Upper lobe of left lung (tissue), 6 donors: ENCODE measurements around the gene NKD2. TPM values are rescaled to one million over a fixed set of nuclear protein-coding genes. Genes with fewer than 3 reads are reported as not detected.

Experiments used
- ATAC-seq, 2 donors: fragments of 200-7000 bp; cut with Tn5 transposase; one replicate each; pipeline ENCODE4 v1.9.1; 2022; ENCODE audit warnings: mild to moderate bottlenecking in 2 of 2, moderate library complexity in 2 of 2; ENCODE audit not compliant: low FRiP score in 2 of 2
- DNase-seq, 2 donors: peaks; one replicate each; pipeline ENCODE4 v3.0.0-alpha.2; 2019 to 2020
- H3K27ac ChIP-seq, 4 donors: fragments of 200-600 bp; sonication (generic); one replicate each; pipeline ENCODE4 v1.5.1; 2016 to 2019
- H3K27me3 ChIP-seq, 4 donors: fragments of 200-600 bp; sonication (generic); one replicate each; pipeline ENCODE4 v1.5.1; 2017 to 2019
- H3K36me3 ChIP-seq, 4 donors: fragments of 200-600 bp; sonication (generic); one replicate each; pipeline ENCODE4 v1.5.1; 2016 to 2019
- H3K4me1 ChIP-seq, 4 donors: fragments of 200-600 bp; sonication (generic); one replicate each; pipeline ENCODE4 v1.5.1; 2018 to 2019
- H3K4me3 ChIP-seq, 4 donors: fragments of 200-600 bp; sonication (generic); one replicate each; pipeline ENCODE4 v1.5.1; 2017 to 2019; ENCODE audit warnings: mild to moderate bottlenecking in 2 of 4, moderate library complexity in 1 of 4
- H3K9me3 ChIP-seq, 4 donors: fragments of 200-600 bp; sonication (generic); one replicate each; pipeline ENCODE4 v1.5.1; 2018 to 2019
- EP300 ChIP-seq, 4 donors: sonication (generic); formaldehyde crosslinking; IDR thresholded peaks; one replicate each; pipeline ENCODE4 v1.5.1; 2017; ENCODE audit warnings: antibody characterized with exemption in 4 of 4, control low read depth in 2 of 4
- POLR2A ChIP-seq, 4 donors: fragments of 450-650 bp; IDR thresholded peaks; one replicate each; pipeline ENCODE4 v1.5.1; 2016 to 2017; ENCODE audit warnings: antibody characterized with exemption in 4 of 4, mild to moderate bottlenecking in 2 of 4
- POLR2AphosphoS5 ChIP-seq, 2 donors: sonication (generic); formaldehyde crosslinking; IDR thresholded peaks; one replicate each; pipeline ENCODE4 v1.5.1; 2017; ENCODE audit warnings: antibody characterized with exemption in 2 of 2
- WGBS, 2 donors: methylation state at CpG; one replicate each; pipeline ENCODE4 v1.1.5; 2017 to 2018; 5-methylcytosine and 5-hydroxymethylcytosine counted together
- total RNA-seq, 6 donors: library from RNA; depleted of rRNA in 4 of 6; stranded (reverse); fragments of >200 nt in 4 of 6; gene quantifications; one replicate each; pipeline versions ENCODE4 v1.1.0 to v1.2.1, GENCODE V29; 2016 to 2021
- TF ChIP-seq, protein P1 (sequence below), 6 experiments: fragments of 450-650 bp in 4 of 6; fragments of 200-600 bp in 2 of 6; sonication (generic) in 2 of 6; IDR thresholded peaks; one replicate each; pipeline ENCODE4 v1.5.1; 2016 to 2019; ENCODE audit warnings: antibody characterized with exemption in 6 of 6
- donor health status: DM: no; HTN: no; CAD: no; lungs with moderate emphysema.
- donor health status: DM: no; HTN: yes; CAD: no; lungs with severe emphysema.

Gene NKD2
- total RNA-seq, 6 donors from 2014 or later = 8.9 to 126 (median 50.6) TPM

- Histone ChIP-seq H3K27ac (no peak overlapping the region), H3K36me3 (peaks cover 0 to 3% (median 0%) of the 10 kb centered on the region in 4 donors), H3K9me3 (no peaks in the 10 kb centered on the region), H3K4me3 (no peak overlapping the region), H3K27me3 (no peaks in the 10 kb centered on the region), H3K4me1 (no peaks in the 10 kb centered on the region)
- ATAC-seq (no peak), DNase-seq (no peak)
- TF ChIP-seq POLR2A (IDR thresholded peaks at IDR 0.05) (no peak), EP300 (IDR thresholded peaks at IDR 0.05) (no peak), POLR2AphosphoS5 (IDR thresholded peaks at IDR 0.05) (no peak)
- TF ChIP-seq, protein P1, sequence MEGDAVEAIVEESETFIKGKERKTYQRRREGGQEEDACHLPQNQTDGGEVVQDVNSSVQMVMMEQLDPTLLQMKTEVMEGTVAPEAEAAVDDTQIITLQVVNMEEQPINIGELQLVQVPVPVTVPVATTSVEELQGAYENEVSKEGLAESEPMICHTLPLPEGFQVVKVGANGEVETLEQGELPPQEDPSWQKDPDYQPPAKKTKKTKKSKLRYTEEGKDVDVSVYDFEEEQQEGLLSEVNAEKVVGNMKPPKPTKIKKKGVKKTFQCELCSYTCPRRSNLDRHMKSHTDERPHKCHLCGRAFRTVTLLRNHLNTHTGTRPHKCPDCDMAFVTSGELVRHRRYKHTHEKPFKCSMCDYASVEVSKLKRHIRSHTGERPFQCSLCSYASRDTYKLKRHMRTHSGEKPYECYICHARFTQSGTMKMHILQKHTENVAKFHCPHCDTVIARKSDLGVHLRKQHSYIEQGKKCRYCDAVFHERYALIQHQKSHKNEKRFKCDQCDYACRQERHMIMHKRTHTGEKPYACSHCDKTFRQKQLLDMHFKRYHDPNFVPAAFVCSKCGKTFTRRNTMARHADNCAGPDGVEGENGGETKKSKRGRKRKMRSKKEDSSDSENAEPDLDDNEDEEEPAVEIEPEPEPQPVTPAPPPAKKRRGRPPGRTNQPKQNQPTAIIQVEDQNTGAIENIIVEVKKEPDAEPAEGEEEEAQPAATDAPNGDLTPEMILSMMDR (IDR thresholded peaks at IDR 0.05) = no peak
- WGBS, 2 donors = 88 to 91% methylated on average over 13 to 18 of the region's 18 CpGs
Observed at GRCh38 chr5:1039706-1040260, 31.2 kb downstream of the NKD2 start.

GRCh38 chr5:1040571-1040970 is 32.0 kb downstream of the NKD2 start:
- TF ChIP-seq POLR2A (IDR thresholded peaks at IDR 0.05) (no peak), POLR2AphosphoS5 (IDR thresholded peaks at IDR 0.05) (no peak), EP300 (IDR thresholded peaks at IDR 0.05) (no peak)
- TF ChIP-seq, protein P1 (IDR thresholded peaks at IDR 0.05) = no peak
- H3K4me1 ChIP-seq = no peaks in the 10 kb centered on the region
- H3K27me3 ChIP-seq = no peaks in the 10 kb centered on the region
- H3K9me3 ChIP-seq = no peaks in the 10 kb centered on the region
- ATAC-seq (no peak), DNase-seq (peak in 1 of 2 donors; percentile 25)
- peaks cover 0 to 3% (median 0%) of the 10 kb centered on the region in 4 donors for H3K36me3 ChIP-seq
- H3K4me3 ChIP-seq = no peak overlapping the region
- no peak overlapping the region for H3K27ac ChIP-seq
- WGBS, 2 donors = 87 to 93% methylated on average over 6 to 10 of the region's 10 CpGs

GRCh38 chr5:1041225-1042143 is 32.9 kb downstream of the NKD2 start:
- no peaks in the 10 kb centered on the region for H3K9me3 ChIP-seq
- no peaks in the 10 kb centered on the region for H3K4me1 ChIP-seq
- no peaks in the 10 kb centered on the region for H3K27me3 ChIP-seq
- TF ChIP-seq, protein P1 (IDR thresholded peaks at IDR 0.05) = no peak
- no peak for TF ChIP-seq POLR2A (IDR thresholded peaks at IDR 0.05)
- TF ChIP-seq EP300 (IDR thresholded peaks at IDR 0.05) = no peak
- TF ChIP-seq POLR2AphosphoS5 (IDR thresholded peaks at IDR 0.05) = no peak
- no peak overlapping the region for H3K27ac ChIP-seq
- no peak for ATAC-seq
- H3K4me3 ChIP-seq = no peak overlapping the region
- no peak for DNase-seq
- WGBS, 2 donors = 78 to 81% methylated on average over 15 of the region's 15 CpGs
- peaks cover 0 to 3% (median 0%) of the 10 kb centered on the region in 4 donors for H3K36me3 ChIP-seq

DNA sequence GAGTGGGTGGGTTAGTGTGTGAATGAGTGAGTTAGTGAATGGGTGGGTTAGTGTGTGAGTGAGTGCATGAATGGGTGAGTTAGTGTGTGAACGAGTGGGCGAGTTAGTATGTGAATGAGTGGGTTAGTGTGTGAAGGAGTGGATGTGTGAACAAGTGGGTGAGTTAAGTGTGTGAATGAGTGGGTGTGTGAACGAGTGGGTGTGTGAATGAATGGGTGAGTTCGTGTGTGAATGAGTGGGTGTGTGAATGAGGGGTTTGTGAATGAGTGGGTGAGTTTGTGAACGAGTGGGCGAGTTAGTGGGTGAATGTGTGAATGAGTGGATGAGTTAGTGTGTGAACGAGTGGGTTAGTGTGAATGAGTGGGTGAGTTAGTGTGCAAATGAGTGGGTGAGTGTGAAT is 34.0 kb downstream of the NKD2 start:
- Histone ChIP-seq H3K27me3 (no peaks in the 10 kb centered on the region), H3K36me3 (peaks cover 0 to 3% (median 0%) of the 10 kb centered on the region in 4 donors), H3K27ac (no peak overlapping the region), H3K4me3 (no peak overlapping the region), H3K9me3 (no peaks in the 10 kb centered on the region), H3K4me1 (no peaks in the 10 kb centered on the region)
- no peak for ATAC-seq
- TF ChIP-seq POLR2A (IDR thresholded peaks at IDR 0.05) (no peak), EP300 (IDR thresholded peaks at IDR 0.05) (no peak), POLR2AphosphoS5 (IDR thresholded peaks at IDR 0.05) (no peak)
- TF ChIP-seq, protein P1 (IDR thresholded peaks at IDR 0.05) = no peak
- WGBS, 2 donors = 82 to 84% methylated on average over 7 of the region's 7 CpGs
- DNase-seq = no peak
